Measurements from ENCODE around the gene GPT2.

The GPT2 gene

GRCh38 chr16:46889942-46890300 lies 5.8 kb downstream of the GPT2 start:
- no peaks in the 10 kb centered on the region for H3K9me3 ChIP-seq (ENCODE audit: severe bottlenecking)
- H3K36me3 ChIP-seq, result peaks cover 16% of the 10 kb centered on the region
- H3K27ac ChIP-seq, result no peak overlapping the region
- no peak for DNase-seq
- no peak overlapping the region for H3K4me3 ChIP-seq (ENCODE audit: low read depth, low read length)
- TF ChIP-seq, protein P1, sequence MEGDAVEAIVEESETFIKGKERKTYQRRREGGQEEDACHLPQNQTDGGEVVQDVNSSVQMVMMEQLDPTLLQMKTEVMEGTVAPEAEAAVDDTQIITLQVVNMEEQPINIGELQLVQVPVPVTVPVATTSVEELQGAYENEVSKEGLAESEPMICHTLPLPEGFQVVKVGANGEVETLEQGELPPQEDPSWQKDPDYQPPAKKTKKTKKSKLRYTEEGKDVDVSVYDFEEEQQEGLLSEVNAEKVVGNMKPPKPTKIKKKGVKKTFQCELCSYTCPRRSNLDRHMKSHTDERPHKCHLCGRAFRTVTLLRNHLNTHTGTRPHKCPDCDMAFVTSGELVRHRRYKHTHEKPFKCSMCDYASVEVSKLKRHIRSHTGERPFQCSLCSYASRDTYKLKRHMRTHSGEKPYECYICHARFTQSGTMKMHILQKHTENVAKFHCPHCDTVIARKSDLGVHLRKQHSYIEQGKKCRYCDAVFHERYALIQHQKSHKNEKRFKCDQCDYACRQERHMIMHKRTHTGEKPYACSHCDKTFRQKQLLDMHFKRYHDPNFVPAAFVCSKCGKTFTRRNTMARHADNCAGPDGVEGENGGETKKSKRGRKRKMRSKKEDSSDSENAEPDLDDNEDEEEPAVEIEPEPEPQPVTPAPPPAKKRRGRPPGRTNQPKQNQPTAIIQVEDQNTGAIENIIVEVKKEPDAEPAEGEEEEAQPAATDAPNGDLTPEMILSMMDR (IDR thresholded peaks at IDR 0.05; ENCODE audit: low read depth, low read length), result no peak
- H3K27me3 ChIP-seq (ENCODE audit: insufficient read depth, low read depth, severe bottlenecking), result no peaks in the 10 kb centered on the region

- no peak overlapping the region for H3K27ac ChIP-seq
- H3K27me3 ChIP-seq (ENCODE audit: insufficient read depth, low read depth, severe bottlenecking), result no peaks in the 10 kb centered on the region
- H3K4me3 ChIP-seq (ENCODE audit: low read depth, low read length), result no peak overlapping the region
- TF ChIP-seq, protein P1 (IDR thresholded peaks at IDR 0.05; ENCODE audit: low read depth, low read length), result no peak
- peaks cover 12% of the 10 kb centered on the region for H3K36me3 ChIP-seq
- no peak for DNase-seq
- H3K9me3 ChIP-seq (ENCODE audit: severe bottlenecking), result no peaks in the 10 kb centered on the region
Measured at GRCh38 chr16:46891910-46892309, 7.7 kb downstream of the GPT2 start.

- H3K9me3 ChIP-seq (ENCODE audit: severe bottlenecking), result no peaks in the 10 kb centered on the region
- no peaks in the 10 kb centered on the region for H3K27me3 ChIP-seq (ENCODE audit: insufficient read depth, low read depth, severe bottlenecking)
- no peak for DNase-seq
- peaks cover 15% of the 10 kb centered on the region for H3K36me3 ChIP-seq
- no peak overlapping the region for H3K4me3 ChIP-seq (ENCODE audit: low read depth, low read length)
- H3K27ac ChIP-seq, result no peak overlapping the region
- TF ChIP-seq, protein P1 (IDR thresholded peaks at IDR 0.05; ENCODE audit: low read depth, low read length), result no peak
Measured at GRCh38 chr16:46894036-46894672, 10.0 kb downstream of the GPT2 start.

- peaks cover 15% of the 10 kb centered on the region for H3K36me3 ChIP-seq
- TF ChIP-seq, protein P1 (IDR thresholded peaks at IDR 0.05; ENCODE audit: low read depth, low read length), result no peak
- no peak for DNase-seq
- no peaks in the 10 kb centered on the region for H3K9me3 ChIP-seq (ENCODE audit: severe bottlenecking)
- no peak overlapping the region for H3K4me3 ChIP-seq (ENCODE audit: low read depth, low read length)
- no peak overlapping the region for H3K27ac ChIP-seq
- H3K27me3 ChIP-seq (ENCODE audit: insufficient read depth, low read depth, severe bottlenecking), result no peaks in the 10 kb centered on the region
Measured at GRCh38 chr16:46895399-46896313, 11.5 kb downstream of the GPT2 start.

- Histone ChIP-seq H3K27ac (no peak overlapping the region), H3K27me3 (ENCODE audit: insufficient read depth, low read depth, severe bottlenecking) (no peaks in the 10 kb centered on the region), H3K4me3 (ENCODE audit: low read depth, low read length) (no peak overlapping the region), H3K9me3 (ENCODE audit: severe bottlenecking) (no peaks in the 10 kb centered on the region), H3K36me3 (peaks cover 22% of the 10 kb centered on the region)
- DNase-seq, result no peak
- TF ChIP-seq, protein P1 (IDR thresholded peaks at IDR 0.05; ENCODE audit: low read depth, low read length), result no peak
Measured at GRCh38 chr16:46896314-46896968, 12.3 kb downstream of the GPT2 start.
